Femur (tissue), 1 donor: ENCODE data around the gene ELF5.
A peak's percentile ranks its signal among the peaks of the same experiment; 100 is the strongest.

Source experiments
- DNase-seq: peaks from one replicate; pipeline ENCODE4 v3.0.0-alpha.2; 2017

ELF5 gene

DNA sequence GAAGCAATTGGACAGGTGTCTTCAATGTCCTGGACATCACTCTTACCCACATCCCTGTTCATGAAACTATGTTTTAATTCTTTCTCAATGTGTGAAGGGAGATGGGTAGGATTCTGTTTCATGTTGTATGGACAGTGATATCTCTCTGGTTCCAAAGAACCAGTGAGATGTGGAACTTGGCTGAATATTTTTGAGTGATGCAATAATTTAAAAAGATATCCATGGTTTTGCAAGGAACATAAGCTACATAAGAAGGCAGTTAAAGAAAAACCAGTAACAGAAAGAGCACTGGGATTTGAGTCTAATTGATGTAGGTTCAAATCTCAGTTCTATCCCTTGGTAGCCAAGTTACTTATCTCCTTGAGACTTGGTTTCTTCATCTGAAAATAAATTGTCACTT lies 7.7 kb upstream of the ELF5 start:
- no peak for DNase-seq

DNA sequence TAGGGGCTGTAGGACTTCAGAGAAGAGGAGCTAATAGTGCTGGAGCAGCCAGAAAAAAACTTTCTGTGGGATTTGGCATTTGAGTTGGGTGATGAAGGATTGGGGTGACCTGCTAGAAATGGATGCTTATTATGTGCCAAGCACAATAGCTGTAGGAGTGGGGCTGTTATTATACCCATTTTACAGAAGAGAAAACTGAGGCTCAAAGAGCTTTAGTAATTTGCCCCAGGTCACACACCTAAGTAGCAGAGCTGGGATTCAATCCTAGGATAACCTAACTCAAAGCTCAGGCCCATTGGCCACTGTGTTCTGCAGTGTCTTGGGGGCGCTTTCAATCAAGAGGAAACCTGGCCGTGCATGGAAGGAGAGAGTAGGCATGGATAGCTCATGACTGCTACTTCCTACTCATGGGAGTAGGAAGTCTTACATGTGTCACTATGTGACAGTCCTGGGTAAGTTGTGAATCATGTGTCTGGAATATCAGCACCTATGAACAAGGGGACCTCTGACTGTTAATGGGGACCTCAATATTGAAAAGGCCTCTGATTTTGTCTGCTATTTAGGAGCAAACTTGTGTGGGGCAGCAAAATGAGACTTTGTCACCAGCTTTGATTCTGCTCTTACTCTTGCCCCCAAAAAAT lies 6.1 kb upstream of the ELF5 start:
- no peak for DNase-seq

DNA sequence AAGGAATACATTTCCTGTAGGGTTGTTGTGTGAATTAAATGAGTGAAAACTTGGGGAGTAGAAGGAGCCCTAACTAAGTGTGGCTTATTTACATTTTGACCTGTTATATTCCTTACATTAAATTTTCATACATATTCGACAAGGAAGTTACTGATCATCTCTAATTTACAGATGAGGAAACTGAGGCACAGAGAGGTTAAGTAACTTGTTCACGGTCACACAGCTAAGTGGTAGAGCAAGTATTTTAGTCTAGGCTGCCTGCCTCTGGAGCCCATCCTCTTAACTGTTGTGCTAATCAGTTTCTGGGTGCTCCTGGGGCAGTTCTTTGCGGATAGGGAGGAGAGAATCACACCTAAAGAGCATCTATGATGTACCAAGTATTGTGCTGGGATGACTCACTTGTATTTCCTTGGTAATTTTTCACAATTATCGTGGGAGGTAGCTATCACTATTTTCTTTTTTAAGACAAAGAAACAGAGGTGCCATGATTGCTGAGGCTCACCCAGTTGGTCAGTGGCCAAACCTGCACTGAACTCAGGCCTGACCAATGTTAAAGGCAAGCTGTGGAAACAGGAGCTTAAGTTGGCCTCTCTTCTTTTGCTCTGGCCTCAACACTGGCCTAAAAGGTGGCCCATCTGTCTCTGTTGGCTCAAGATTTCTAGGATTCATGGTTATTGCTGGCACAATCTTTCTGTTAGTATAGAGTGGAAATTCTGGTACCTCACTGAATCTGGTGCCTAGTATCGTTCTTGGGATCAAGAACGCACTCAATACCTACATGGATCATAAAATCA lies 2.9 kb upstream of the ELF5 start:
- DNase-seq: no peak

DNA sequence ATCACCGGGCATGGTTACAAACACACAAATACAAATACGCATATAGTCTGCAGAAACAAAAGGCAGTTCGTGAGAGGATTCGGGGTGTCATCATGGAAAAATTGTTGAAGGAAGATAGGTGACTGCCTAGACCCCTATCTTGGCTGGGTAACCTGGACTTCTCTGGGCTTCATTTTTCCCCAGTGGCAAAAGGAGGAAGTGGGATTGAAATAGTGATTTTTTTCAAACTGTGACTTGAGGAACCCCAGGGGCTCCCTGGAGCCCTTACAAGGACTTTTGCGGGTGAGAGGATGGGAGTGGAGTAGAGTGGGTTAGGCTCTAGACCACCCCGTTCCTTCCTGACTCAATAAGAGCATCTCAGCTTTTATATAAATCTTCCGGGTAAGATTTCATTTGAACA lies 1.0 kb upstream of the ELF5 start:
- no peak for DNase-seq

DNA sequence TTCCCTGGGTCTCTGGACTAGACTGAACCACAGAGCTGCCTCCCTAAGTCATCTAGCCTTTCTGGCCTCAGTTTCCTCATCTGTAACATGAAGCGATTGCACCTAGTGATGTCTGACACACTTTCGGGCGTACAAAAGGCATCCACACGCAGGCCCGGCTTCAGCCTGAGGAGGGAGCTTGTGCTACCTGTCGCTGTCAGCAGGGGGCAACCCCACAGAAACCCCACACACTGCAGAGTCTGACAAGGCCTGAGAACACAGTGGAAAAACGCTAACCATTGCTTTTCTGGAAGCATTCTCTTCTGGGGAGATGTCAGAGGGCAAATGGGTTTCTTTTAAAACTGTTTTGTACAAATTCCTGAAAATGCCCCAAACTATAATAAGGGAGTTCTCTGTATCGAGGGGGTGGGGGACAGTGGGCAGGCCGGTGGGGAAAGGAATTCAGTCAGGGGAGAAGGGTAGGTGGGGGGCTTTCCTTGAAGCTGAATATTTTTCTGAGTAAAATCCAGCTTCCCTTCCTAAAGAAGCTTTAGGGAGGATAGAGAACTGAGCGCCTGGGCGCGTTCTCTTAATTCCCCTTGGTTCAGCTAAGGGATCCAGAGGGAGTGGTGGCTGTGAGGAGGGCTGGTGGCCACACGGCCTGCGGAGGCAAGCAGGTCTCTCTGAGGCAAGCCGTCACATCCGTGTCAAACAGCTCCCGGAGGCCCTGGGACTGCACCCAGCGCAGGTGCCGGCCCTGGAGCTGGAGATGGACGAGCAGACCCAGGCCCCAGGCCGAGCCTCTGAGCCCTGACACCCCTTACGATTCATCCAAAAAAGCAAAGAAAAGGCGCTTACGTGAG lies 533 bp downstream of the ELF5 start:
- DNase-seq: peak; percentile 33

DNA sequence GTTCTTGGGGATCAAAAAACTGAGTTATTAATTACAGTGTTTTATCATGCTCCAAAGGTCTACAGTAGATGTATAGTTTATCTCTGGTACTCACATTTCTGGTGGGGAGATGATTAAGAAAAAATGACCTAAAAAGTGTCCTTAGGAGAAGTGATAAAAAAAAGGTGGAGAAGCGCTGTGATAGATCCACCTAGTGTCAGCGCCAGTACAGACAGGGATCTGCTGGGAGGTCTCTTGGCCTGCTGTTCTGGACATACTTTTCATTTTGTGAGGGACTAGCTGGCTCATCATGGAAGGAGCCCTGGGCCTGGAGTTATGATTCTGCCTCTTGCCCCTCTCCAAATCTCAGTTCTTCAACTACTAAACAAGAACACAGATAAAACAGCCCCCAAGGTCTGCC lies 2.9 kb downstream of the ELF5 start:
- DNase-seq: no peak

DNA sequence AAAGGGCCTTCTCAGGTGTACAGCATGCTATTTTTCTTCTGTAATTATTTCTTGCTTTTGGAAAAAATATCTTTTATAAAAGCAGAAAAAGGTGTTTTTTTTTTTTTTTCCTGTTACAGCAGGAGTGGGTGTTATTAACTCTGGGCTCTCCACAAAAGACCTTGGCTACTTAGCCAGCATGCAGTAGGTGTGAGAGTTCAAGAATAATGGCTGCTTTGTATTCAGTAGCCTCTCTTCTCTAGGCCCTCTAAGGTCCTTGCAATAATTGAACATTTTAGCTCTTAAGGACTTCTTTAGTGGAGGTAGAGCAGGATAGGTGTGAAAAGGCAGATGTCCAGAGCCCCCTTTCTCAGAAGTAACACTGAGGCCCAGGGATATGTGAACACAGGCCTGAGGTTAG lies 3.4 kb downstream of the ELF5 start:
- no peak for DNase-seq

DNA sequence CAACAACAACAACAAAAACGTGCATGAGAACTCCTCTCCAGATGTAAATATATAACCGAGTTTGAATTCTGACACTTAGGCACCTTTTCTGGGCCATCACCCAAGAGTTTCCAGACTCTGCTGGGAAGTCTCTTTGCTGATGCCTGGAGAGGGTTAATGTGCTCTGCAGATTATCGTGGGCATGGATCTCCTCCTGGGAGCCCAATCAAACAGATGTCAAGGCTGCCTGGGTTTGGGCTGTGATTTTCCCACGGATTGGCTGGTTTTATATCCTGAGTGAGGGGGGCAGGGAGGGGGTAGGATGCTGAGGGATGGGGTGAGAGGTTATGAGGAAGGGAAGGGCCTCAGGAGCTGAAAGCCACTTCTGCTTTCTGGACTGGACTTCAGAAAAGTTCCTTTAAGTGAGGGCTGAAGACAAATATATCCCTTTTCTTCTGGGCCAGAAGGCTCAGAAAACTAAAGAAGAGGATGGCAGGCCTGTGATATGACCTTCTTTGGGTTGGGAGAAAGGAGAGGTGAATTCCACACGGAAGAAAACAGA lies 4.2 kb downstream of the ELF5 start:
- no peak for DNase-seq

DNA sequence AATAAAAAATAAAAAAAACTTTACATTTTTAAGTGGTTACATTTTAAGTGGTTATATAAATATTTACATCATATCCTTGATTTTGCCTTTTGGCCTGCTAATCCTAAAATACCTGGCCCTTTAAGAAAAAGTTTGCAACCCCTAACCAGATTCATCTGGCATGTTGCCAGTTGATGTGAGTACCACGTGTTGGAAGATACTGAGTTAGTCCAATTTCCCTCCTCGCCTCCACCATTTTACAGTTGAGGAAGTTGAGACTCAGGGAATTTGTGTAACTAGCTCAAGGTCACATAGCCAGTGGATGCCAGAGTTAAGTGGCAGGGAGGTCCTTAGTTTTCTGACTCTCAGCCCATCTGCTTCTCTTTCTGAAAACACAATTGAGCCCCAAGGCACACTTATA lies 5.1 kb downstream of the ELF5 start:
- no peak for DNase-seq

DNA sequence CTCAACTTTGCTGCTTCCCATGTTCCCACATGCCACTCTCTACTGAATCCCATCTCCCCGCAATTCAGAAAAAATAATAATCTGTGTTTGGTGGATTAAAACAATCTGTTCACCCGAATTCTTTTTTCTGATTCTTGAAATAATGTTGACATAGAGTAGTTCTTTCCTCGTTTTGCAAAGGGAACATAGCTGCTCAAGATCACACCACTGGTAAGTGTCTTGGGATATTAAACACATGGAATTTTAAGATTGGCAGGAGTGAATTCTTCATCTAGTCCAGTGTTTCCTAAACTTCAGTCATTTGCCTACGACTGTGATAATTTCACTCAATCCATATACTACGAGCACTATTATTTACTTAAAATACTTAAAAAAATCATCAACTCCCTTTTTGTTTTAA lies 6.0 kb downstream of the ELF5 start:
- DNase-seq: no peak

DNA sequence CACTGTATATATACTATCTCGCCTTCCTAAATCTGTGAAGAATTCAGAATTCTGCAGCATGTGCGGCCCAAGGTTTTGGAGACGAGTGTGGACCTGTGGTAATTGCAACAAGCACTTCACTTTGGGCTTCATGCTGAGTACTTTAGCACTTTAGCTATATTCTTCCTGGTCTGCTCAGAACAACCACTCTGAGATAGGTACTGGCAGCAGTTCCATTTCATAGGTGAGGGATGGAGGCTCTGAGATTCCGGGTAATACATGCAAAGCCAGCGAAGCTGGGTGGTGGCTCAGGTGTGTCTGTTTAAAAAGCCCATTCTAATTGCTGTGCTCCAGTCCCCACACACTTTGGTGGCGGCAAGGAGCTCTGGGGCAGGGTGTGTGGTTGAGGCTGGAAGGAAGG lies 6.4 kb downstream of the ELF5 start:
- DNase-seq: no peak

DNA sequence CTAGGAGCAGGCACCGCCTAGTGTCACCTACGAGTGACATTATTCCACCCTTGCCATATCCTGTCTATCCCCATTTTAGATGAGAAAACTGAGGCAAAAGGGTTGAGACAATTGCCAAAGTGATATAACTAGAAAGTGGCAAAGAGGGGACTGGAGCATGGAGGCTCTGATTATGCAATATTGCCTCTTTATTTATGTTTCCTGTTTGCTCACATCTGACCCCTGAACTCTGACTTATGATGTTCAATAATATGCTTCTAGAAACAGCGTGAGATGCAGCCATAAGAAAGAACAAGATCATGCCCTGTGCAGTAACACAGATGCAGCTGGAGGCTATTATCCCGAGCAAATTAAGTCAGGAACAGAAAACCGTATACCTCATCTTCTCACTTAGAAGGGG lies 7.7 kb downstream of the ELF5 start:
- no peak for DNase-seq

DNA sequence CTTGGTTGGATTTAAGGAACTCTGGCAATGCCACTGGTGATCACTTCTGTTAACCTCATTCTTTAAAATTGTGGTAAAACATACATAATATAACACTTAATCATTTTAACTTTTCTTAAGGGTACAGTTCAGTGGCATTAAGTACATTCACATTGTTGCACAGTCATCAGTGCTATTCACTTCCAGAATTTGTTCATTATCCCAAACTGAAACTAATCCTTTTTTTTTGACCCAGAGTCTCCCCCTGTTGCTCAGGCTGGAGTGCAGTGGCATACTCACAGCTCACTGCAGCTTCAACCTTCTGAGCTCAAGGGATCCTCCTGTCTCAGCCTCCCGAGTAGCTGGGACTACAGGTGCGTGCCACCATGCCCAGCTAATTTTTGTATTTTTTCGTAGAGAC lies 10.6 kb downstream of the ELF5 start:
- DNase-seq: no peak

DNA sequence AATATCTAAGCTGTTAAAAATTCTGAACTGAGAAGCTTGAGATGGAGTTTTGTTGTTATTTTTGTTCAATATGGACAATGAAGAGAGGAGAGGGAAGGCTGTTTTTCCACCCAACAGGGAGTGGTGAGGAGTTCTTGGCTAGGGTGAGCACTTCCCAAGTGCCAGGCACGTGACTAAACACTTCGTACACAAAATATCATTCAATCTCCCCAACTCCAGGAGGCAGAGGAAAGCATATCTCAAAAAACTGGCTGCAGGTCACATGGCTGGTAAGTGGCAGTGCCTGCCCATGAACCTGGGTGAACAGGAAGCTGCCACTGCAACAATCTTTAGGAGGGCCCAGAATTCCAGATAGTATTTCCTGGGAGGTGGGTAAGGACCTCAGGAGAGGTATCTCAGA lies 11.6 kb downstream of the ELF5 start:
- DNase-seq: no peak

DNA sequence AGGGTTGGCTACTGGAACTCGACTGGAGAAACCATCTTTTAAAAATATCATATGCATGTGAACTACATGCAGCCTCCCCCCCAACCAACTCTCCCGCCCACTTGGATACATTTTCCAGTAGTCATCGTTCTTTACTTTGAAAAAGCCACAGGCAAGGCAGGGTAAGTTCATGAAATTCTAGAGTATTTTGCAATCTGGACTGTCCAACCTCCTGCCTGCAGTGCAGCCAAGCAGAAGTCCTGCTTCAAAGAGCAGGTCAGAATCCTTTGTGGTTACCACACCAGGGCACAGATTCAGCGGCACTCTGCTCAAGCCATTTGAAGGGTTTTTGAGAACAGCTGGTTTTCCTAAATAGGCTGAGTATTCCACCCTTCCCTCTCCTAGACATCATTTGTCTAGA lies 12.1 kb downstream of the ELF5 start:
- peak; percentile 78 for DNase-seq

DNA sequence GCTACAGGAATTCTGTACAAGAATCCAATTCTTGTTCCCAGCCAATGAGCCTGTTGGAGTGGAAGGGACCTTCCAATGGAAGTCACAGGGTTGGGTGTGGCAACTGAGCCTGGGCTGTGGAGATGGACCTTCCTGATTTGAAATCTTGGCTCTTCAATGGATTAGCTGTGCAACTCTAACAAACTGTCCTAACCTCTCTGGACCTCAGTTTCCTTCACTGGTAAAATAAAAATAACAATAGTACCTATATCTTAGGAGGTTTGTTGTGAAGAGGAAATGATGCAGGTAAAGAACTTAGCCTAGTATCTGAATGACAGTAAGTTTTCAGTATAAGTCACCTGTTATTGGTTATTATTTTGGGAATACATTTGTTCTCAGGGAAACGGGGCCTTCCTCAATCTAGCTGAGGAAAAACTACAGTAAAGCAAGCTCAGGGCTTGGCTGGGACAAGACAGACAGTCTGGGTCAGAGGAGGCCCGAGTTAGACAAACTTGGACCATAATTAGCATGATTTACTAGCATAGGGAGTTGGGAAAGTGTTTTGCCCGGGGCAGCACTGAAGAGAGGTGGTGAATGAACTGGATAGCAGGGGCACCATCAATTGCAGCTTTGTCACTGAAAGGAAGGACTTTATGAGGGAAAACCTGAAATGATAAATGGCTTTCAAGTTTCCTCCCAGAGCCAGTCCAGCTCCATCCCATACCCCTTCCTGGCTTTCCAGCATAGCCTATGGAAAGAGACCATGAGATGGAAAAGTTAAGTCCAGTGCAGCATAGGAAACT lies 13.7 kb downstream of the ELF5 start:
- no peak for DNase-seq

DNA sequence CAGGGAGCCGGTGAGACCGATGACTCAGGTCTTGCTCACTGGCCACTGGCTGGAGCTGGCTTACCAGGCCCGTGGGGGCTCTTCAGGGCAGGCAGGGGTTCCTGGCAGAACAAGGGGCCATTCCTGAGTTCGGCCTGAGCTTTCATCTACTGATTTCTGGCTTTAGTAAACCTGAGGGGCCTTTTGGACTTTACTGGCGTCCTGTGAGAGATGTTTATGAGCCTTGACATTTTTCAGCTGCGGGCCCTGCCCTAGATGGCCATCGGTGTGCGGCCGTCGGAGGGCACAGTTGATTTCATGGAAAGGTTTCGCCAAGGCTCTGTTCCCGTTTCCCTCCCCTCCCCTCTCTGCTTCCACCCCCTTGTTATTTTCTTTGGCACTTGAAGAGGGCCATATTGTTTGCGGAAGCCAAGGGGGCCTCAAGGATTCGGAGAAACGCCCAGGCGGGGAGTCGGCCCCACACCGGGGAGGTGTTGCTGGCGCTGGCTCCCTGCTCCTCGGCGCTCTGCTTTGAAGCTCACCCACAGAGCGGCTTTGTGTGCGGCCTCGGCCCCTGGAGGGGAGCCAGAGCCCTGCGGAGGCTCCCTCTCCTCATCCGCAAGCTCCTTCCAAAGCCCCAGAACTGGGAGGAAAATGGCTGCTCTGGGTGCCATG lies 17.7 kb downstream of the ELF5 start:
- peak; percentile 65 for DNase-seq

DNA sequence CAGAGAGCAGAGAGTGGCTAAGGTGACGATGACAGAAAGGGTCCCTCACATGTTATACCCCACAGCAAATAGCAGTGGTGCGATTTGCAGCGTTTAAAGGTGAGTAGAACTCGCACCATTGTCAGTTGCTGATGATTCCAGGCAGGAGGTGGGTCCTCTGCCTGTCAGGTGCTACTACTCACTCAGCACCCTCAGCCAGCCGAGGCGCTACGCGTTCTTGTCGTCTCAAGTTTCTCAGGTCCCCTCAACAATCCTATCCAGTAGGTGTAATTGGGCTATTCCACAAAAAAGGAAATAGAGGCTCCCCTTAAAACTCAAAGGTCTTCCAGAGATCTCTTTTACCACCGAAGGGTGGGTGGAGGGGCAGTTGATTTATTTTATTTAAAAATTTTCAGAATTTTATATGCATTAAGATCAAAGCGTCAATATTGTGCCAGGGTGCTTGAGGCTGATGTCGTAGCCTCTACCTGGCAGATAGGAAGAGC lies 18.3 kb downstream of the ELF5 start:
- DNase-seq: no peak

DNA sequence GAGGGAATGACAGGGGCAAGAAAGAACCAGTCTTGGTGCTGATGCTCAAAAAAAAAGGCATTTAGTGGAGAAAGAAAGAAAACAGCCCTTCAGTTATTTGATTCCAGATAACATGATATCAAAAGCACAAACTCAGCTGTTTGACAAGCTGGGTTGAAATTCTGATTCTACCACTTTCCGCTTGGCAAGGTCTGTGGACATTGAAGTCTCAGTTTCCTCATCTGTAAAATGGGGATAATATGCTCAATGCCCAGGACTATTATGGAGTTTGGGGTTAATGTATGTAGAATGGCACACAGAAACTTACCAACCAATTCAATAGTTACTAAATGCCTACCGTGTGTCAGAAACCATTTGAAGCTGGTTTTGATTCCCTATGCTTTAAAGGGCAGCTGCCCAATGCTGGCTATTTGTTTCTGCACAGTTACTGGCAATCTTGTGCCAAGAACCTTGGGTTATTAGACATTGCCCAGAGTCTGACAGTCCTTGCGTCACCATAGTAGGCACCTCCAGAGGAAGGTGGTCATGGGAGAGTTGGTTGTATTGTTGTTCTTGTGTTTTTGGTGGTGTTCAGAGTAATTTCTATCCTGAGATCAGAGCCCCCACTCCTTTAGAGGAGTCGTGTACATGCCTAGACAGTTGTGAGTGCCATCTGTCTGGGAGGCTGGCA lies 19.5 kb downstream of the ELF5 start:
- DNase-seq: no peak

DNA sequence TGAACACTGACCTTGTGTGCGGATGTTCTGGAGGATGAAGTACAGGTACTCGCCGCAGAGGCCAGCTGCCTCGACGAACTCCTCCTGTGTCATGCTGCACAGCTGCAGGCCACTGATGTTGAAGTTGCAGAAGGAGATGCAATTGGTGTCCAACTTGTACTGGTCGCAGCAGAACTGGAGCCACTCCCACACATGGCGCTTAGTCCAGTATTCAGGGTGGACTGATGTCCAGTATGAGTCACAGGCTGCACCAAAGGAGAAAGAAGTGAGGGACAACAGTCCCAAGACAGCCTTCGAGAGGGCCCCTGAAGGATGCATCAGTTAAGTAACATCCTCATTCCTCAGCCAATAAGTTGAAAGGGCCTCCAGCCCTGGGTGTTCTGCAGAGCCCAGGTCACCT lies 20.1 kb downstream of the ELF5 start:
- no peak for DNase-seq

DNA sequence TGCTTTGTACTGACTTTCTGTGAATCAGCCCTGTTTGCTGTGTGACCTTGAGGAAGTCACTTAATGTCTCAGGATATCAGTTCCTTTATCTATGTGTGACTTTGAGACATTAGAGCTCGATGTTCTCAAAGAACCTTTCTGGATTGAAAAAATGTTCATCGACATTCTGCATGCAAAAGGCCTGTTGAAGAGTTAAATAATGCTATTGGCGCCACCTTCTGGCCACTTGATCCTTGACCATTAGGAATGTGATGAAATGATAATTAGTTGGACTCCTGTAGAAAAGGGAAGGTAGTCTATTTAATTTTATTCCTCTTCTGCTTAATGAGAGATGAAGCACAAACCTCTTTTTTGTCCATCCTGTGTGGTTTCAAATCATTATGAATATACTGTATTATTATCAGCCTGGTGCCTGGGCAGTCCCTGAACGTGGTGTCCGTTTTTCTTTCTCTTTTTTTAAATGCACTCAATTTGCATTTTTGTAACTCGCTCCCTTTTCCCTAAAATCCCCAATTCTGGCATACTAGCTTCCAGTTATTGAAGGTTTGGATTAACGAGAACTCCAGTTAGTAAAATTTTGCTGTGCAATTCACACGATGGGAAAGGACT lies 20.7 kb downstream of the ELF5 start:
- DNase-seq: peak; percentile 53
